ENCODE measurements around the gene CCT7. TPM values are rescaled to one million over a fixed set of nuclear protein-coding genes. Genes with fewer than 3 reads are reported as not detected.
A peak's percentile ranks its signal among the peaks of the same experiment; 100 is the strongest.

Gene CCT7
- total and polyA plus RNA-seq, 8 donors = 177 to 233 (median 214) TPM

GRCh38 chr2:73268830-73269685 is 35.0 kb downstream of the CCT7 start:
- H3K36me3 ChIP-seq = no peaks in the 10 kb centered on the region
- H3K27ac ChIP-seq = no peak overlapping the region
- H3K4me3 ChIP-seq = peak overlapping the region in 1 of 2 donors; percentile 11
- TF ChIP-seq CTCF (IDR thresholded peaks at IDR 0.05) = no peak
- peaks cover 20 to 60% of the 10 kb centered on the region in 2 donors for H3K27me3 ChIP-seq
- H3K9me3 ChIP-seq = no peaks in the 10 kb centered on the region
- ATAC-seq (peak; percentile 65), DNase-seq (peak in 2 of 4 donors; percentile 21 to 83)
- peaks cover 0 to 5% of the 10 kb centered on the region in 2 donors for H3K4me1 ChIP-seq
- intact Hi-C loops (cut with DNase I) = no loop called here

GRCh38 chr2:73269686-73270465 is 35.8 kb downstream of the CCT7 start:
- H3K27me3 ChIP-seq = peaks cover 20 to 60% of the 10 kb centered on the region in 2 donors
- intact Hi-C loops (cut with DNase I) = no loop called here
- H3K4me1 ChIP-seq = peaks cover 0 to 5% of the 10 kb centered on the region in 2 donors
- no peaks in the 10 kb centered on the region for H3K9me3 ChIP-seq
- TF ChIP-seq CTCF (IDR thresholded peaks at IDR 0.05) = no peak
- ATAC-seq (no peak), DNase-seq (no peak)
- no peak overlapping the region for H3K4me3 ChIP-seq
- no peak overlapping the region for H3K27ac ChIP-seq
- no peaks in the 10 kb centered on the region for H3K36me3 ChIP-seq

GRCh38 chr2:73272270-73272669 is 38.2 kb downstream of the CCT7 start:
- no peak for TF ChIP-seq CTCF (IDR thresholded peaks at IDR 0.05)
- H3K27ac ChIP-seq = no peak overlapping the region
- H3K27me3 ChIP-seq = peaks cover 20 to 40% of the 10 kb centered on the region in 2 donors
- DNase-seq (no peak), ATAC-seq (no peak)
- intact Hi-C loops (cut with DNase I) = no loop called here
- H3K9me3 ChIP-seq = no peaks in the 10 kb centered on the region
- H3K4me3 ChIP-seq = no peak overlapping the region
- peaks cover 0 to 5% of the 10 kb centered on the region in 2 donors for H3K4me1 ChIP-seq
- H3K36me3 ChIP-seq = no peaks in the 10 kb centered on the region

- peaks cover 2 to 19% of the 10 kb centered on the region in 2 donors for H3K27me3 ChIP-seq
- no peak for TF ChIP-seq CTCF (IDR thresholded peaks at IDR 0.05)
- ATAC-seq (no peak), DNase-seq (no peak)
- H3K36me3 ChIP-seq = no peaks in the 10 kb centered on the region
- no peak overlapping the region for H3K4me3 ChIP-seq
- intact Hi-C loops (cut with DNase I) = no loop called here
- H3K27ac ChIP-seq = no peak overlapping the region
- peaks cover 5 to 17% of the 10 kb centered on the region in 2 donors for H3K4me1 ChIP-seq
- H3K9me3 ChIP-seq = no peaks in the 10 kb centered on the region
Measured at GRCh38 chr2:73279852-73280251, 45.7 kb downstream of the CCT7 start.

GRCh38 chr2:73281244-73281643 is 47.1 kb downstream of the CCT7 start:
- no peak overlapping the region for H3K27ac ChIP-seq
- no peaks in the 10 kb centered on the region for H3K36me3 ChIP-seq
- H3K4me1 ChIP-seq = peaks cover 5 to 21% of the 10 kb centered on the region in 2 donors
- intact Hi-C loops (cut with DNase I) = no loop called here
- no peak for TF ChIP-seq CTCF (IDR thresholded peaks at IDR 0.05)
- H3K27me3 ChIP-seq = peaks cover 13 to 32% of the 10 kb centered on the region in 2 donors
- no peak overlapping the region for H3K4me3 ChIP-seq
- no peaks in the 10 kb centered on the region for H3K9me3 ChIP-seq
- no peak for ATAC-seq
- no peak for DNase-seq

Measured in left lung (tissue), 10 donors.